Measurements from ENCODE around the gene AP3B1.
"Not testable (repeated sequence)": the region's sequence is repeated elsewhere in the genome, so short reads cannot be mapped to it uniquely, and the experiment has no call there.

DNA sequence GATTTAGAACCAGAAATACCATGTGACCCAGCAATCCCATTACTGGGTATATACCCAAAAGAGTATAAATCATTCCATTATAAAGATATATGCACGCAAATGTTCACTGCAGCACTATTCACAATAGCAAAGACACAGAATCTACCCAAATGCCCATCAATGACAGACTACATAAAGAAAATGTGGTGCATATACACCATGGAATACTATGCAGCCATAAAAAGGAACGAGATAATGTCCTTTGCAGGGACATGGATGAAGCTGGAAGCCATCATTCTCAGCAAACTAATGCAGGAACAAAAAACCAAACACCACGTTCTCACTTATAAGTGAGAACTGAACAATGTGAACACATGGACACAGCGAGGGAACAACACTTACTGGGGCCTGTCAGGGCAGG is 105.8 kb downstream of the AP3B1 start:
- TF ChIP-seq, protein P1, sequence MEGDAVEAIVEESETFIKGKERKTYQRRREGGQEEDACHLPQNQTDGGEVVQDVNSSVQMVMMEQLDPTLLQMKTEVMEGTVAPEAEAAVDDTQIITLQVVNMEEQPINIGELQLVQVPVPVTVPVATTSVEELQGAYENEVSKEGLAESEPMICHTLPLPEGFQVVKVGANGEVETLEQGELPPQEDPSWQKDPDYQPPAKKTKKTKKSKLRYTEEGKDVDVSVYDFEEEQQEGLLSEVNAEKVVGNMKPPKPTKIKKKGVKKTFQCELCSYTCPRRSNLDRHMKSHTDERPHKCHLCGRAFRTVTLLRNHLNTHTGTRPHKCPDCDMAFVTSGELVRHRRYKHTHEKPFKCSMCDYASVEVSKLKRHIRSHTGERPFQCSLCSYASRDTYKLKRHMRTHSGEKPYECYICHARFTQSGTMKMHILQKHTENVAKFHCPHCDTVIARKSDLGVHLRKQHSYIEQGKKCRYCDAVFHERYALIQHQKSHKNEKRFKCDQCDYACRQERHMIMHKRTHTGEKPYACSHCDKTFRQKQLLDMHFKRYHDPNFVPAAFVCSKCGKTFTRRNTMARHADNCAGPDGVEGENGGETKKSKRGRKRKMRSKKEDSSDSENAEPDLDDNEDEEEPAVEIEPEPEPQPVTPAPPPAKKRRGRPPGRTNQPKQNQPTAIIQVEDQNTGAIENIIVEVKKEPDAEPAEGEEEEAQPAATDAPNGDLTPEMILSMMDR (IDR thresholded peaks at IDR 0.05; ENCODE audit: insufficient read depth, low read length, poor library complexity, severe bottlenecking), result not testable (repeated sequence)
- TF ChIP-seq EZH2phosphoT487 (conservative IDR thresholded peaks at IDR 0.05; ENCODE audit: low read length), result not testable (repeated sequence)

Data from SU-DHL-6 (cell line).